ENCODE measurements around the gene RERG. TPM values are rescaled to one million over a fixed set of nuclear protein-coding genes. Genes with fewer than 3 reads are reported as not detected.

The RERG gene
- polyA plus RNA-seq, 2 of the 4 experiments (the other 2 are of a cell fraction) = 0.48 to 0.79 TPM

DNA sequence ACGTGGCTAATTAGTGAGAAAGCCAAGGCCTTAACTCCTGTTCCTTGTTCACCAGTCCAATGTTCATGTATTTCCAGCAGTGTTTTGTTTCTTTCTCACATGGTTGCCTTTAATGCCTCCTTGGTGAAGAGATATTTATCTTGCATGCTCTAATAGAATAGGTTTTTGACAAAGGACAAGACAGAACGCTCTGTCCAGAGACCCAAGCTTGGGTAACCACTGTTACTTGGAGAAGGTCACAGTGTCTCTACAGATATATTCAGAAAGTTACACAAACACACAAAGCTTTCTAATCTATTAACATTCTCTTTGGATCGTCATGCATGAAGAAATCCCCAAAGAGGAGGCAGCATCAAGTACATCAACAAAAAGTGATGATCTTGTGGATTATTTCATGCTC lies 33.1 kb downstream of the RERG start:
- POLR2A ChIA-PET = no interaction called here
- CTCF ChIA-PET = no interaction called here
- ATAC-seq = no peak

GRCh38 chr12:15186597-15186996 lies 34.6 kb downstream of the RERG start:
- Histone ChIP-seq H3K4me1 (no peaks in the 10 kb centered on the region), H3K4me3 (no peak overlapping the region), H3K9me3 (no peaks in the 10 kb centered on the region), H3K4me2 (no peak overlapping the region), H3K27ac (no peak overlapping the region)
- TF ChIP-seq TFCP2L1 (CRISPR knock-in tag; IDR thresholded peaks at IDR 0.05) (no peak), RNF2 (IDR thresholded peaks at IDR 0.05; ENCODE audit: borderline replicate concordance, low read depth) (no peak), ELK1 (IDR thresholded peaks at IDR 0.05; ENCODE audit: low read depth, low read length) (no peak)
- FAIRE-seq (no peak), ATAC-seq (no peak), DNase-seq (ENCODE audit: low read depth in 1 of 2, low spot score in 1 of 2) (no peak)
- 15% methylated on average over 1 of the region's 1 CpG for WGBS (ENCODE audit: missing lambda C conversion rate)
- ChIA-PET CTCF (interaction anchor here (0.7 to 1.2 kb wide), 3 partner anchors 34 to 35 kb away, joined by 3 to 4 read pairs (median 3); no protein-coding TSS in a partner anchor), POLR2A (no interaction called here)

More for the DNA sequence above, 33.1 kb downstream of the RERG start:
- DNase-seq (ENCODE audit: low read depth in 1 of 2, low spot score in 1 of 2) (no peak), FAIRE-seq (no peak)
- no peak for TF ChIP-seq RARB (CRISPR knock-in tag; IDR thresholded peaks at IDR 0.05)
- no peak for TF ChIP-seq KDM1A (IDR thresholded peaks at IDR 0.05; ENCODE audit: low read depth)
- no peak for TF ChIP-seq EHMT2 (IDR thresholded peaks at IDR 0.05; ENCODE audit: low read depth)
- no peak for TF ChIP-seq CTCF (IDR thresholded peaks at IDR 0.05)
- TF ChIP-seq EHF (CRISPR knock-in tag; IDR thresholded peaks at IDR 0.05) = no peak
- TF ChIP-seq NFE2L2 (conservative IDR thresholded peaks at IDR 0.05; ENCODE audit: low read length) = no peak
- TF ChIP-seq, protein P1, sequence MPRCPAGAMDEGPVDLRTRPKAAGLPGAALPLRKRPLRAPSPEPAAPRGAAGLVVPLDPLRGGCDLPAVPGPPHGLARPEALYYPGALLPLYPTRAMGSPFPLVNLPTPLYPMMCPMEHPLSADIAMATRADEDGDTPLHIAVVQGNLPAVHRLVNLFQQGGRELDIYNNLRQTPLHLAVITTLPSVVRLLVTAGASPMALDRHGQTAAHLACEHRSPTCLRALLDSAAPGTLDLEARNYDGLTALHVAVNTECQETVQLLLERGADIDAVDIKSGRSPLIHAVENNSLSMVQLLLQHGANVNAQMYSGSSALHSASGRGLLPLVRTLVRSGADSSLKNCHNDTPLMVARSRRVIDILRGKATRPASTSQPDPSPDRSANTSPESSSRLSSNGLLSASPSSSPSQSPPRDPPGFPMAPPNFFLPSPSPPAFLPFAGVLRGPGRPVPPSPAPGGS (IDR thresholded peaks at IDR 0.05) = no peak
- TF ChIP-seq, protein P2, sequence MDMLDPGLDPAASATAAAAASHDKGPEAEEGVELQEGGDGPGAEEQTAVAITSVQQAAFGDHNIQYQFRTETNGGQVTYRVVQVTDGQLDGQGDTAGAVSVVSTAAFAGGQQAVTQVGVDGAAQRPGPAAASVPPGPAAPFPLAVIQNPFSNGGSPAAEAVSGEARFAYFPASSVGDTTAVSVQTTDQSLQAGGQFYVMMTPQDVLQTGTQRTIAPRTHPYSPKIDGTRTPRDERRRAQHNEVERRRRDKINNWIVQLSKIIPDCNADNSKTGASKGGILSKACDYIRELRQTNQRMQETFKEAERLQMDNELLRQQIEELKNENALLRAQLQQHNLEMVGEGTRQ (IDR thresholded peaks at IDR 0.05) = no peak
- no peak for TF ChIP-seq MAZ (IDR thresholded peaks at IDR 0.05; ENCODE audit: borderline replicate concordance, low read depth, low read length)
- TF ChIP-seq SREBF2 (IDR thresholded peaks at IDR 0.05) = no peak
- no peak for TF ChIP-seq GATA3 (IDR thresholded peaks at IDR 0.05; ENCODE audit: borderline replicate concordance)
- TF ChIP-seq HOXB13 (CRISPR knock-in tag; IDR thresholded peaks at IDR 0.05; ENCODE audit: low read depth) = no peak
- TF ChIP-seq, protein P3, sequence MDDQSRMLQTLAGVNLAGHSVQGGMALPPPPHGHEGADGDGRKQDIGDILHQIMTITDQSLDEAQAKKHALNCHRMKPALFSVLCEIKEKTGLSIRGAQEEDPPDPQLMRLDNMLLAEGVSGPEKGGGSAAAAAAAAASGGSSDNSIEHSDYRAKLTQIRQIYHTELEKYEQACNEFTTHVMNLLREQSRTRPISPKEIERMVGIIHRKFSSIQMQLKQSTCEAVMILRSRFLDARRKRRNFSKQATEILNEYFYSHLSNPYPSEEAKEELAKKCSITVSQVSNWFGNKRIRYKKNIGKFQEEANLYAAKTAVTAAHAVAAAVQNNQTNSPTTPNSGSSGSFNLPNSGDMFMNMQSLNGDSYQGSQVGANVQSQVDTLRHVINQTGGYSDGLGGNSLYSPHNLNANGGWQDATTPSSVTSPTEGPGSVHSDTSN (IDR thresholded peaks at IDR 0.05) = no peak
- TF ChIP-seq HOXA7 (CRISPR knock-in tag; IDR thresholded peaks at IDR 0.05) = no peak
- TF ChIP-seq PHF8 (IDR thresholded peaks at IDR 0.05; ENCODE audit: borderline replicate concordance, low read depth) = no peak
- TF ChIP-seq CBX8 (IDR thresholded peaks at IDR 0.05) = no peak
- TF ChIP-seq CEBPB (IDR thresholded peaks at IDR 0.05) = no peak
- no peak for TF ChIP-seq ZC3H11A (IDR thresholded peaks at IDR 0.05)
- Histone ChIP-seq H3K4me3 (no peak overlapping the region), H3K4me2 (no peak overlapping the region), H3K4me1 (peaks cover 8% of the 10 kb centered on the region; the same call in 2 of the 3 replicates), H3K27ac (no peak overlapping the region), H3K9me3 (no peaks in the 10 kb centered on the region)
- 57% methylated on average over 3 of the region's 3 CpGs for WGBS (ENCODE audit: missing lambda C conversion rate)

All from A549 (cell line).